HG02571 (cell line): ENCODE results near the gene HLA-DPB1.

Source experiments
- ATAC-seq: cut with Tn5 transposase; IDR thresholded peaks from one replicate; pipeline ENCODE4 v1.9.1; 2021; ENCODE audit warnings: mild to moderate bottlenecking, moderate library complexity; ENCODE audit not compliant: unreplicated experiment

HLA-DPB1 gene

GRCh38 chr6:33128318-33128717 lies 52.5 kb downstream of the HLA-DPB1 start:
- no peak for ATAC-seq

GRCh38 chr6:33132081-33132524 lies 56.3 kb downstream of the HLA-DPB1 start:
- ATAC-seq = no peak

GRCh38 chr6:33136310-33136900 lies 60.6 kb downstream of the HLA-DPB1 start:
- ATAC-seq = no peak
